PC-9 (cell line): Measurements from ENCODE around the gene LBX2. TPM values are rescaled to one million over a fixed set of nuclear protein-coding genes. Genes with fewer than 3 reads are reported as not detected.
A peak's percentile ranks its signal among the peaks of the same experiment; 100 is the strongest.
"Not testable (repeated sequence)": the region's sequence is repeated elsewhere in the genome, so short reads cannot be mapped to it uniquely, and the experiment has no call there.

Source experiments
- BruUV-seq: library from RNA; stranded (reverse); fragments of 400-500 nt; replicated peaks from 2 replicates; lab custom pipeline; 2021; lab: Mats Ljungman, UMichigan
- CTCF ChIA-PET: fragments of 300-600 bp; sonication (Branson Sonifier 250); formaldehyde crosslinking; loops from one replicate; lab custom pipeline; 2022; ENCODE audit warnings: antibody characterized with exemption; lab: Charles Lee
- POLR2A ChIA-PET: fragments of 300-600 bp; sonication (Branson Sonifier 250); formaldehyde crosslinking; loops from one replicate; lab custom pipeline; 2022; ENCODE audit warnings: antibody characterized with exemption; ENCODE audit not compliant: unreplicated experiment; lab: Charles Lee
- DNase-seq, 2 experiments: peaks; one replicate each; pipeline versions ENCODE4 v3.0.0 to v3.0.0-alpha.2; 2015 to 2022; ENCODE audit warnings: mixed read lengths in 1 of 2
- H2AFZ ChIP-seq: fragments of 200-600 bp; sonication (generic); 2 replicates; pipeline ENCODE4 v1.8.1; 2017; ENCODE audit warnings: antibody characterized with exemption
- H3F3A ChIP-seq: fragments of 200-600 bp; sonication (generic); 2 replicates; pipeline ENCODE4 v1.8.1; 2017; ENCODE audit warnings: antibody characterized with exemption, mild to moderate bottlenecking, low read depth; ENCODE audit not compliant: insufficient read depth
- H3K27ac ChIP-seq: fragments of 200-600 bp; sonication (generic); 2 replicates; pipeline ENCODE4 v1.6.1; 2016; ENCODE audit warnings: mixed run types
- H3K27me3 ChIP-seq: fragments of 200-600 bp; sonication (generic); 2 replicates; pipeline ENCODE4 v1.6.1; 2016; ENCODE audit warnings: low read depth, mixed run types; ENCODE audit not compliant: insufficient read depth
- H3K36me3 ChIP-seq: fragments of 200-600 bp; sonication (generic); 2 replicates; pipeline ENCODE4 v1.6.1; 2016; ENCODE audit warnings: low read depth, mixed run types
- H3K4me1 ChIP-seq: fragments of 200-600 bp; sonication (generic); replicated peaks from 2 replicates; pipeline ENCODE4 v1.6.1; 2016; ENCODE audit warnings: mixed run types; ENCODE audit not compliant: insufficient read depth
- H3K4me2 ChIP-seq: fragments of 200-600 bp; sonication (generic); 2 replicates; pipeline ENCODE4 v1.6.1; 2017; ENCODE audit warnings: mixed run types
- H3K4me3 ChIP-seq: fragments of 200-600 bp; sonication (generic); 2 replicates; pipeline ENCODE4 v1.6.1; 2016; ENCODE audit warnings: mixed run types
- H3K79me2 ChIP-seq: fragments of 200-600 bp; sonication (generic); 2 replicates; pipeline ENCODE4 v1.6.1; 2017; ENCODE audit warnings: low read depth, mixed run types
- H3K9me2 ChIP-seq: fragments of 200-600 bp; sonication (generic); 2 replicates; pipeline ENCODE4 v1.8.1; 2017; ENCODE audit warnings: mild to moderate bottlenecking; ENCODE audit not compliant: insufficient read depth
- H3K9me3 ChIP-seq: fragments of 200-600 bp; sonication (generic); 2 replicates; pipeline ENCODE4 v1.8.1; 2016; ENCODE audit warnings: low read depth; ENCODE audit not compliant: insufficient read depth
- H4K20me1 ChIP-seq: fragments of 200-600 bp; sonication (generic); 2 replicates; pipeline ENCODE4 v1.8.1; 2017; ENCODE audit not compliant: insufficient read depth
- CTCF ChIP-seq: fragments of 200-600 bp; sonication (generic); conservative IDR thresholded peaks from 2 replicates; pipeline ENCODE4 v1.6.1; 2017; ENCODE audit warnings: mixed run types, antibody characterized with exemption, mild to moderate bottlenecking, moderate library complexity
- EZH2 ChIP-seq: fragments of 200-600 bp; sonication (generic); IDR thresholded peaks from 2 replicates; pipeline ENCODE4 v1.8.0; 2017; ENCODE audit warnings: antibody characterized with exemption, low read depth
- intact Hi-C: fragments of 100-400 bp; cut with micrococcal nuclease; formaldehyde crosslinking; loops from one replicate; pipeline ENCODE4 v1.10.0; 2022; ENCODE audit not compliant: unreplicated experiment
- total RNA-seq: library from RNA; stranded (reverse); gene quantifications from 2 replicates; pipeline ENCODE4 v1.2.3, GENCODE V29; 2021

Gene LBX2
- total RNA-seq, 1 experiment from 2014 or later: 0.76 TPM

GRCh38 chr2:74461187-74462053 lies 38.0 kb downstream of the LBX2 start:
- ChIA-PET CTCF (interaction anchor here (0.5 kb wide), 1 partner anchor 24 kb away, joined by 4 read pairs; no protein-coding TSS in a partner anchor), POLR2A (no interaction called here)
- no peak for DNase-seq
- Histone ChIP-seq H3K9me3 (no peaks in the 10 kb centered on the region), H3K27ac (no peak overlapping the region), H3K4me2 (no peak overlapping the region), H3K36me3 (peaks cover 15% of the 10 kb centered on the region), H3K4me1 (peaks cover 22% of the 10 kb centered on the region), H4K20me1 (no peaks in the 10 kb centered on the region), H3K79me2 (peaks cover 37% of the 10 kb centered on the region), H3F3A (peaks cover 25% of the 10 kb centered on the region), H3K4me3 (no peak overlapping the region), H3K9me2 (no peaks in the 10 kb centered on the region), H3K27me3 (no peaks in the 10 kb centered on the region), H2AFZ (no peak overlapping the region)
- no peak; the same call in 1 of the 2 replicates for TF ChIP-seq CTCF
- TF ChIP-seq EZH2: no peak
- intact Hi-C loops: no loop called here
- no TSS peak for BruUV-seq

- 0 out of 2 replicates have a peak overlapping the region, but pooled peaks have one; percentile 99 for H3K4me2 ChIP-seq
- H3K27me3 ChIP-seq, H3K4me3 ChIP-seq, POLR2A ChIA-PET, H3K27ac ChIP-seq, BruUV-seq, H3K9me2 ChIP-seq, H2AFZ ChIP-seq, H4K20me1 ChIP-seq, intact Hi-C loops, DNase-seq, CTCF ChIA-PET, H3K9me3 ChIP-seq: not testable (repeated sequence)
- peaks cover 24% of the 10 kb centered on the region for H3K4me1 ChIP-seq
- peaks cover 41% of the 10 kb centered on the region for H3K79me2 ChIP-seq
- peaks cover 15% of the 10 kb centered on the region for H3K36me3 ChIP-seq
- H3F3A ChIP-seq: peaks cover 31% of the 10 kb centered on the region
Observed at GRCh38 chr2:74460187-74460586, 39.2 kb downstream of the LBX2 start.

- H2AFZ ChIP-seq, BruUV-seq, H3K27me3 ChIP-seq, H3K27ac ChIP-seq, DNase-seq, H3K9me3 ChIP-seq, H3K9me2 ChIP-seq, H4K20me1 ChIP-seq, CTCF ChIA-PET: not testable (repeated sequence)
- POLR2A ChIA-PET: interaction anchor here (0.6 kb wide), 1 partner anchor 23 kb away, joined by 5 read pairs; no protein-coding TSS in a partner anchor
- H3K79me2 ChIP-seq: peaks cover 39% of the 10 kb centered on the region
- peaks cover 24% of the 10 kb centered on the region for H3K4me1 ChIP-seq
- peak overlapping the region; percentile 93; the same call in 1 of the 2 replicates for H3K4me3 ChIP-seq
- H3K4me2 ChIP-seq: peak overlapping the region; percentile 99
- intact Hi-C loops: loop anchor here (10.0 kb wide), 1 partner anchor 195 kb away; no protein-coding TSS in a partner anchor
- H3F3A ChIP-seq: peaks cover 31% of the 10 kb centered on the region
- H3K36me3 ChIP-seq: peaks cover 15% of the 10 kb centered on the region
Observed at GRCh38 chr2:74459503-74460118, 39.8 kb downstream of the LBX2 start.
